Lung microvascular endothelial cell (primary cell): ENCODE data around the gene UBE2I. TPM values are rescaled to one million over a fixed set of nuclear protein-coding genes. Genes with fewer than 3 reads are reported as not detected.

ENCODE experiments used
- DNase-seq, 2 donors: peaks; one replicate each; pipeline versions ENCODE4 v3.0.0 to v3.0.0-alpha.2; 2010; ENCODE audit warnings: low read depth in 2 of 2
- total RNA-seq: library from RNA; depleted of rRNA; stranded (reverse); fragments of >200 nt; gene quantifications from 2 replicates; pipeline ENCODE4 v1.2.1, GENCODE V29; 2014

UBE2I gene
- total RNA-seq, 1 donor from 2014 or later: 35.3 TPM

DNA sequence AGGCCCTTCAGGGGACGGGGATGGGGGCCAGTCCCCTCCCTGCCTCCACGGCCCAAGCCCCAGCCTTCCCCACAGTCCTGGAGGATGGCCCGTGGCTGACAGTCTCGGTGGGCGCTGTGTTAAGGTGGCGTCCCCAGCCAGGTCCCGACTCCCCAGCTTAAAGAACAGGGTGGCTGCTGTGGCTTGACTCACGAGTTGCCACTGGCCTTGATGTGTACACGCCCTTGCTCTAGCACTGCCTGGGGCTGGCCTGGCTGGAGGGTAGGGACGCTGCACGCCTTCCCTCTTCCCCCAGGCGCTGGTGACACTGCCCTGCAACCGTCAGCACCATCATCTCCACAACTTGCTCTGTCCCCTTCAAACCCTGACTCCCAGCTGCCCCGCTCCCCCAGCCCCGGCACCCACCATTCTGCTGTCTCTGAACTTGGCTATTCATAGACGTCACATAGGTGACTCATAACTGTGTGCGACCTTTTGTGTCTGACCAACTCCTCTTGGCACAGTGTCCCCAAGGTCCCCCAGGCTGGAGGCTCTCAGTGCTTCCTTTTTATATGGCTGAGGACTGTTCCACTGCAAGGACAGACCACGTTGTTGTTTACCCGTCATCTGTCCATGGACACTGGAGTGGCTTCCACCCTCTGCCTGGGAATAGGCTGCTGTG, 48.6 kb downstream of the UBE2I start:
- DNase-seq: no peak

DNA sequence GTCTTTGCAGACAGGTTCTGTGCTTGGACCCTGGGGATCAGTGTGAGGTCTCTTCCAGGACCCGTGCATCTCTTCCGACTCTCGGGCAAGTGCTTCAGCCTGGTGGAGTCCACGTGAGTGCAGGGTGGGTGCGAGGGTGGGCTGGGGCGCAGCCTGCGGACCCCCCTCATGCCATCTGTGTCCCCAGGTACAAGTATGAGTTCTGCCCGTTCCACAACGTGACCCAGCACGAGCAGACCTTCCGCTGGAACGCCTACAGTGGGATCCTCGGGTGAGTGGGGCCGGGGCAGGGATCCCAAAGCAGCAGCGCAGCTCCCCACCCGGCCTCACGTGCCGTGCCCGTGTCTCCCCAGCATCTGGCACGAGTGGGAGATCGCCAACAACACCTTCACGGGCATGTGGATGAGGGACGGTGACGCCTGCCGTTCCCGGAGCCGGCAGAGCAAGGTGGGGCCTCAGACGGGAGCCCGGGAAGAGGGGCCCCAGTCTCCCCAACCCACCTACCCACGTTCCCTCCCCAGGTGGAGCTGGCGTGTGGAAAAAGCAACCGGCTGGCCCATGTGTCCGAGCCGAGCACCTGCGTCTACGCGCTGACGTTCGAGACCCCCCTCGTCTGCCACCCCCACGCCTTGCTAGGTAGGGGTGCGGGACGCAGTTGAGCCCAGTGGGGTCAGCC, 52.4 kb downstream of the UBE2I start:
- no peak for DNase-seq

GRCh38 chr16:1362807-1363206, 53.4 kb downstream of the UBE2I start:
- no peak for DNase-seq

DNA sequence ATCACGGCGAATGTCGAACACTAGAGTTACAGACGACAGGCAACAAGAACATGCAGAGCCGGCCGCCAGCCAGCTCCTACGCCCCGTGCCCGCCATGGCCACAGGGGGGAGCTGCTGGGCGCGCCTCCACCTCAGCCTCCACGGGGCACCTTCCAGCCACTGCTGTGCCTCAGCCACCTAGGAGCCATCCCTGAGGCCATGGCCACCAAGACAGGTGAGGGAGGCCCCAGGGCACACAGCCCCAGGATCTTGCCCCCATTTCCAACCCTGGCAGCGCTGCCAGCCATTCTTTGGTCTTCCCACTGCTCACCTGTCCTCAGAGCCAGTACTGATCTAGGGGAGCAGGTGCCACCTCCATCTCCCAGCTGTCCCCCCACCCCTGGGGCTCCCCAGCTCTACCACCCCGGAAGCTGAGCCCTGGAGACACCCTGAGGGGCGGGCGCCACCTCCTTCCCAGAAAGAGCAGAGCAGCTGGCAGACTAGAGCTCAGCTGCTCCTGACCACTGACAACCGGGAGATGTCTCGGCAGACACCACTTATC, 54.1 kb downstream of the UBE2I start:
- DNase-seq: peak; percentile 50 to 76

- no peak for DNase-seq
These were observed 55.1 kb downstream of the UBE2I start for GRCh38 chr16:1364510-1364909.

- no peak for DNase-seq
These were observed 56.8 kb downstream of the UBE2I start for GRCh38 chr16:1366060-1366711.

- DNase-seq: no peak
These were observed 57.4 kb downstream of the UBE2I start for GRCh38 chr16:1366712-1367299.

DNA sequence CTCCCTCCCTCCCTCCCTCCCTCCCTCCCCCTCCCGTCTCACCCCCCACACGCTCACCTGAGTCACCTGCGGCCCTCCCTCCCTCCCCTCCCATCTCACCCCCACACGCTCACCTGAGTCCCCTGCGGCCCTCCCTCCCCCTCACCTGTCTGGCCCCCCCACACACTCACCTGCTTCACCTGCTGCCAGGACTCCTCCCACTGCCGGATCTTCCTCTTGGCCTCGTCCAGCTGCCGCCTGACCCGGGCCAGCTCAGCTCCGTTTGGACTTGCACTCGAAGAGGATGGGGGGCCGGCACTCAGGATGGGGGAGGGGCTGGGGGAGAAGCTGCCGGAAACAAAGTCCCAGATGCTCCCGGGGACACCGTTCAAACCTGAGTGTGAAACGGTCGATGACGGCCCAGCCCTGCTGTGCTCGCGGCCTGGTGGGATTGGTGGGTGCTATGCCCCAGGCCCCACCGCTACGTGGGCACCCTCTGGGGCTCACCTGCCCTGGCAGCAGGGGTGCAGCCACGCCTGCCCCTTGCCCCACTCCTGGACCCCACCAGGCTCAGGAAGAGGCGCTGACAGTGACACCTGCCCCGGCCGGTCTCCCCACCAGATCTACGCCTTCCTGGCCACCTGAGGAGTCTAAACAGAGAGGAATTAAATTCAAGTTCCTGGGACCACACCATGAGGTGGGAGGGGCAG, 58.2 kb downstream of the UBE2I start:
- no peak for DNase-seq

DNA sequence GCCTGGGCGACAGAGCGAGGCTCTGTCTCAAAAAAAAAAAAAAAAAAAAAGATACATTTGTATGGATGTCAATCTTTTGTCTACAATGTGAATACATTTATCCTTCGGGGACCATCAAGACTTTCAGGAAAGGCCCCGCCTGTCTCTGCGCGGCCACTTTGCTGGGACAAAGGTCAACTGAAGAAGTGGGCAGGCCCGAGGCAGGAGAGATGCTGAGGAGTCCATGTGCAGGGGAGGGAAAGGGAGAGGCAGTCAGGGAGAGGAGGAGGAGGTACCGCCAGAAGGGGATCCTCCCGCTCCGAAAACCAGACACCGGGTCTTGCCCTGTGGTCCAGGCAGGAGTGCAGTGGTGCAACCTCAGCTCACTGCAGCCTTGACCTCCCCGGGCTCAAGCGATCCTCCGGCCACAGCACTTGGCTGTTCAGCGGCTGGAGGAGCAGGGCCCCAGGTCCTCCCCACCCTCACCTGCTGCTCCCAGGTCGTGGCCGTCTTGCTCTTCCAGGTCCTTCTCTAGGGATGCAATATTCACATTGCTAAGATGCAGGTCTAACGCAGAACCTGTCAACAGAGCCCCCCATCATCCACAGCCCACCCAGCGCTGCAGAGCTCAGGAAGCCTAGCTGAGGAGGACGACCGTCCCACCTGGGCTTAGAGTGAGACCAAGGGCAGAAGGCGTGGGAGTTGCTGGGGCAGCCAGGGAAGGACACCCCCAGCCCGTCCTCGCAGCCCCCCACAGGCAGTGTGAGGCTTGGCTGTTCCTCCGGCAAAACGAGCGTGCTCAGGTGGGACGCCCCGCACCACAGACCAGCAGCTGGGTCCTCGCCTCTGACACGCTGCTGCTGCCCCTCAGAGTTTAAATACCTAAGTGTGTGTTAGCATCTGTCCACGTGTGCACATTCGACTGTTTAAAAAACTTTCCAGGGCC, 61.9 kb downstream of the UBE2I start:
- DNase-seq: no peak

DNA sequence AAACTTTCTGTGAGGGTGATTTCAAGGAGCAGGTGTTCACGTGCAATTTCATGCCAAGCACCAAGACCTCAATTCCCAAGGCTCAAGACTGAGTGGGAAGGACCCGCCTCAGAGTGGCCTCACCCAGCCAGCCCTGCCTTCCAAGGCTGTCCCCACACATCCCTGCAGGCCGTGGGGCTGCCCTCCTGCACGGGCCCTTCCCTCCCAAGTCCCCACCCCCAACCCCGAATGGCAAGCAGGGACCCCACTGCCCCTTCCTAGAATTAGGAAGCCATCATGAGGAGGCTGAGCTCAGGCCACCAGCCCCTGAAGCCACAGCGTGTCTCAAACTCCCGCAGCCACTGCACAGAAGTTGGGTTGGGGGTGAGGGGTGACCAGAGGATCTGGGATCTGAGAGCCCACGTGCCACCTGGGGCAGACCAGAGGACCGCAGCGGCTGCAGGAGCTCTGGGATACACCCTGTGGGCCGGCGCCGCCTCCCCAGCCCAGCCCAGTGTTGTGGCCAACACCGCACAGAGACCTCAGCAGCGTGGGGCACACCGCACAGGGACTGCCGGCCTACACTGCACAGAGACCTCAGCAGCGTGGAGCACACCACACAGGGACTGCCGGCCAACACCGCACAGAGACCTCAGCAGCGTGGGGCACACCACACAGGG, 63.0 kb downstream of the UBE2I start:
- no peak for DNase-seq

- DNase-seq: no peak
These were observed 65.2 kb downstream of the UBE2I start for GRCh38 chr16:1374418-1375297.

DNA sequence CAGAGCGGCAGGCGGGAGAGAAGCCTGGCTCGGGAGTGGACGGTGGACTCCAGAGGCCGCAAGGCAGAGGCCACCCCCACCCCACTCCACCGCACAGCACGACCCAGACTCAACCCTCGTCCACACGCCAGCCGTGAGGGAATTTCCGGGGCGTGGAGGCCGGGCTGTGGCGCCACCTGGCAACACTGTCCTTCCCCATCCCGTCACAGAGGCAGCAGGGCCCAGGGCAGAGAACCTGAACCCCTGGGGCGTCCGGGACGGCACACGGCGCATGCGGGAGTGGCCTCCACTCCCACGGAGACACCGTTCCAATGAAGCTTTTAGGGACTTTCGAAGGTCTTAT, 65.8 kb downstream of the UBE2I start:
- no peak for DNase-seq

DNA sequence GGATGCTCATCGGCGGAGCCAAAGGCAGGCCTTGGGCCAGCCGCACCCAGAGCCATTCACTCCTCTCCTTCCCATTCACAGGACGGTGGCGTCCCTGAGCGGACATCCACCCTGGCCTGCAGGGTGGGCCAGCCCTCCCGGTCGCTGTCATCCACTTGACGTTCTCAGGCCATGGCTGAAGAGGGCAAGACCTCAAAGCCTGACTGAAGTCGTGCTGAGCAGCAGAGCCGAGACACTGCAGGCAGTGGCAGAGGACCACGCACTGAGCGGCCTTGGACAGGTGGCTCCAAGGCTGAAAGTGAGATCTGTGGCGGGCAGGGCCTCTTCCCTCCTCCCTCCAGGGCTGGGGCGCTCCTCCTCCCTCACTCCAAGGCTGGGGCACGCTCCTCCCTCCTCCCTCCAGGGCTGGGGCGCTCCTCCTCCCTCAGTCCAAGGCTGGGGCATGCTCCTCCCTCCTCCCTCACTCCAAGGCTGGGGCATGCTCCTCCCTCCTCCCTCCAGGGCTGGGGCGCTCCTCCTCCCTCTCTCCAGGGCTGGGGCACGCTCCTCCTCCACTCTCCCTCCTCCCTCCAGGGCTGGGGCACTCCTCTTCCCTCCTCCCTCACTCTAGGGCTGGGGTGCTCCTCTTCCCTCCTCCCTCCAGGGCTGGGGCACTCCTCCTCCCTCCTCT, 66.4 kb downstream of the UBE2I start:
- no peak for DNase-seq

Other genes starting within 250 kb of the UBE2I start
- 0.20 and 0.22 TPM in 2 replicates for gene SSTR5, start 236.9 kb upstream of the UBE2I start, total RNA-seq
- not detected in 2 replicates for gene C1QTNF8, start 213.4 kb upstream of the UBE2I start, total RNA-seq
- gene CACNA1H, start 156.5 kb upstream of the UBE2I start, total RNA-seq: under 0.01 TPM in 2 replicates
- not detected in 2 replicates for gene TPSG1, start 84.4 kb upstream of the UBE2I start, total RNA-seq
- gene TPSB2, start 79.5 kb upstream of the UBE2I start, total RNA-seq: not detected in 2 replicates
- gene TPSAB1, start 68.9 kb upstream of the UBE2I start, total RNA-seq: not detected in 2 replicates
- gene TPSD1, start 53.6 kb upstream of the UBE2I start, total RNA-seq: not detected in 2 replicates
- 1.2 and 1.3 TPM in 2 replicates for gene BAIAP3, start 24.0 kb downstream of the UBE2I start, total RNA-seq
- gene TSR3, start 42.2 kb downstream of the UBE2I start, total RNA-seq: 47.7 and 67.3 TPM in 2 replicates
- 19.2 and 31.7 TPM in 2 replicates for gene GNPTG, start 42.3 kb downstream of the UBE2I start, total RNA-seq
- gene UNKL, start 105.1 kb downstream of the UBE2I start, total RNA-seq: 3.9 and 5.6 TPM in 2 replicates
- 12.9 and 18.5 TPM in 2 replicates for gene UQCC4, start 111.1 kb downstream of the UBE2I start, total RNA-seq
- not detected in 2 replicates for gene PERCC1, start 121.4 kb downstream of the UBE2I start, total RNA-seq
- gene CCDC154, start 134.9 kb downstream of the UBE2I start, total RNA-seq: under 0.01 and 0.40 TPM in 2 replicates
- 62.5 and 69.8 TPM in 2 replicates for gene CLCN7, start 165.4 kb downstream of the UBE2I start, total RNA-seq
- gene PTX4, start 179.3 kb downstream of the UBE2I start, total RNA-seq: under 0.01 TPM in 1 of 2 replicates, not detected in the other
- 10.2 and 17.9 TPM in 2 replicates for gene TELO2, start 183.7 kb downstream of the UBE2I start, total RNA-seq
- gene TMEM204, start 224.0 kb downstream of the UBE2I start, total RNA-seq: 89.6 and 101 TPM in 2 replicates